IgD-negative memory B cell (primary cell): ENCODE data around the gene SELPLG. TPM values are rescaled to one million over a fixed set of nuclear protein-coding genes. Genes with fewer than 3 reads are reported as not detected.

ENCODE experiments used
- H3K27ac Mint-ChIP-seq, 3 donors: one replicate each; pipeline ENCODE4 v1.8.0; 2020 to 2022; ENCODE audit warnings: mild to moderate bottlenecking in 3 of 3, mixed read lengths in 3 of 3, moderate library complexity in 1 of 3
- H3K27me3 Mint-ChIP-seq: one replicate; pipeline ENCODE4 v1.8.0; 2021; ENCODE audit warnings: mixed read lengths
- H3K36me3 Mint-ChIP-seq: one replicate; pipeline ENCODE4 v1.8.0; 2020; ENCODE audit warnings: mild to moderate bottlenecking, mixed read lengths
- H3K4me1 Mint-ChIP-seq, 3 donors: one replicate each; pipeline ENCODE4 v1.8.0; 2020 to 2022; ENCODE audit warnings: mixed read lengths in 3 of 3, mild to moderate bottlenecking in 1 of 3
- H3K4me3 Mint-ChIP-seq, 4 donors: one replicate each; pipeline ENCODE4 v1.8.0; 2020 to 2022; ENCODE audit warnings: mild to moderate bottlenecking in 4 of 4, mixed read lengths in 4 of 4, moderate library complexity in 3 of 4
- H3K9me3 Mint-ChIP-seq, 3 donors: one replicate each; pipeline ENCODE4 v1.8.0; 2020 to 2021; ENCODE audit warnings: mixed read lengths in 3 of 3, mild to moderate bottlenecking in 1 of 3
- polyA plus RNA-seq: library from polyadenylated mRNA; unstranded; fragments of 300-500 nt; fragmentation: Illumina TruSeq; gene quantifications from one replicate; pipeline ENCODE4 v1.2.3, GENCODE V29; 2021

SELPLG gene
- polyA plus RNA-seq, 1 donor from 2014 or later, result 37.0 TPM

DNA sequence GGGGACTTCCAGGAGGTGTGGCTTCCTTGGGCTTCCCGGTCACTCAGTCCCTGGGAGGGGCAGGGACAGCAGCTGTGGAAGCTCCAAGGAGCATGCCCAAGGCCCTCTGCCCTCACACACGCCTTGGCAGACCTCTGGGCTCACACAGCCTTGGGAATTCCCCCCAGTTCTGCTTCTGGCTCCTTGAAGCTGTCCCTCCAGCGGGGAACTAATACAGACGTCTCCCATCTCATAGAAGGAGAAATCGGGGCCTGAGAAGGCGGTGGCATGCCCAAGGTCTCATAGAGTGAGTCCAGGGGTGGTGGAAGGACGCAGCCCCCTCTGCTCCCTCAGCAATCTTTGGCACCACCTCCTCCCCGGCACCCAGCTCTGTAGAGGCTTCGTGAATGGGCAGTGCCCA lies 20.1 kb downstream of the SELPLG start:
- Mint-ChIP-seq H3K27me3 (peaks cover 5% of the 10 kb centered on the region), H3K4me1 (peaks cover 23 to 39% (median 30%) of the 10 kb centered on the region in 3 donors), H3K36me3 (peaks cover 1% of the 10 kb centered on the region), H3K4me3 (no peak overlapping the region), H3K27ac (peak overlapping the region in 1 of 3 donors; percentile 30), H3K9me3 (peaks cover 0 to 7% (median 4%) of the 10 kb centered on the region in 3 donors)

GRCh38 chr12:108612788-108613282 lies 20.9 kb downstream of the SELPLG start:
- peaks cover 1% of the 10 kb centered on the region for H3K36me3 Mint-ChIP-seq
- H3K4me3 Mint-ChIP-seq, result peak overlapping the region in 1 of 4 donors; percentile 55
- H3K27ac Mint-ChIP-seq, result peak overlapping the region in 1 of 3 donors; percentile 30
- peaks cover 16 to 33% (median 25%) of the 10 kb centered on the region in 3 donors for H3K4me1 Mint-ChIP-seq
- H3K9me3 Mint-ChIP-seq, result peaks cover 0 to 7% (median 4%) of the 10 kb centered on the region in 3 donors
- peaks cover 3% of the 10 kb centered on the region for H3K27me3 Mint-ChIP-seq

DNA sequence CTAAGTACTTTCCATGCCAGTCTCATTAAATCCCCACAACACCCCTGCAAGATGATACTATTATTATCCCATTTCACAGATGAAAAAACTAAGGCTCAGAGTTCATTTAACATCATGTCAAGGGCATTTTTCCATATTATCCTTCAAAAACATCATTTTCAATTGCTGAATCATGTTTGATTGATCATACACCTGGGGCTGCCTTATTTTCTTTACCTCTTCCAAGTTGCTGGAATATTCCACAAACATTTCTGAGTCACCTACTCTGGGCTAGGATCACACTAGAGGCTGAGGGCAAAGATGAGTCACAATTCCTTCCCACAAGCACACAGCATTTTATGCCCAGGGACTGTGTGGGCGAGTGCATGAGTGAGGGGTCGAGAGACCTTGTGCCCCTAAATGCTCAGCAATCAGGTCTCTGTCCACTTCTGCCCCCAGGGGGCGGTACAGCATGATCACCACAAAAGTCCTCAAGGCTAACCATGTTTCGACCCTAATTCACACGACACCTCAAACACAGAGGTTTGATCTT lies 21.7 kb downstream of the SELPLG start:
- H3K9me3 Mint-ChIP-seq, result peaks cover 0 to 7% (median 4%) of the 10 kb centered on the region in 3 donors
- peaks cover 1% of the 10 kb centered on the region for H3K36me3 Mint-ChIP-seq
- peaks cover 4% of the 10 kb centered on the region for H3K27me3 Mint-ChIP-seq
- H3K4me1 Mint-ChIP-seq, result peaks cover 8 to 25% (median 17%) of the 10 kb centered on the region in 3 donors
- H3K27ac Mint-ChIP-seq, result peak overlapping the region in 1 of 3 donors; percentile 31
- peak overlapping the region in 1 of 4 donors; percentile 23 for H3K4me3 Mint-ChIP-seq

DNA sequence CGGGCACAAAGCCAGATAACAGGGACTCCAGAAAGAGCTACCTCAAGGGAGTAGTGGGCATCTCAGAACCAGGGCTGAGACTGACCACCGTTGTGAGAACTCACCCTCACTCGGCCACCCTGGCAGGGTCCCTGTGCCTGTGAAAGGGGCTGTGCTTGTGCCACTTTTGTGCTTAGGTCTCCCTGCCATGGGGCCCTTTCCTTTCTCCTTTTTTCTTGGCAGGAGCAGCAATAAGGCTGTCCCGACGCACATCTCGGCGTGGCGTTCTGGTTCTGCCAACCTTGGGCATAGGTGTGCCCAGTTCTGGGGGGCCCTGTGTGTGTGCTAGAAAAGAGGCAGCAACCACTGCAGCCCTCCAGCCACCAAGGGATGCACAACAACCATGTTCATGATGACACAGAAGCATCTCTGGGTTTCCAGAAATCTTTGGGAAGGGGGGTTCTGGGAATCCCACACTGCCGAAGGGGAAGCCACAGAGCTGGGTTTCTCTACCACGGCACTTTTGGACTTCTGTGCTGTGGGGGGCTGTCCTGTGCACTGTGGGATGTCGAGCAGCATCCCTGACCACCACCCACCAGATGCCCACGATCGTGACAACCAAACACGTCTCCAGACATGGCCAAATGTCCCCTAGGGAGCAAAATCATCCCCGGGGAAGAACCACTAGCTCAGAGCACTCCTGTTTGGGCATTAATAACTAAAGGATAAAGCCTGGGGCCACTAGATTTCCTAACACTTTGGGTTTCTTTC lies 22.7 kb downstream of the SELPLG start:
- Mint-ChIP-seq H3K36me3 (no peaks in the 10 kb centered on the region), H3K27me3 (peaks cover 4% of the 10 kb centered on the region), H3K9me3 (peaks cover 0 to 4% (median under 1%) of the 10 kb centered on the region in 3 donors), H3K27ac (no peak overlapping the region), H3K4me3 (no peak overlapping the region), H3K4me1 (peaks cover 4 to 18% (median 11%) of the 10 kb centered on the region in 3 donors)

GRCh38 chr12:108610336-108610815 lies 23.3 kb downstream of the SELPLG start:
- H3K36me3 Mint-ChIP-seq, result no peaks in the 10 kb centered on the region
- peaks cover 4% of the 10 kb centered on the region for H3K27me3 Mint-ChIP-seq
- no peak overlapping the region for H3K4me3 Mint-ChIP-seq
- no peaks in the 10 kb centered on the region for H3K9me3 Mint-ChIP-seq
- peaks cover 4 to 18% (median 11%) of the 10 kb centered on the region in 3 donors for H3K4me1 Mint-ChIP-seq
- H3K27ac Mint-ChIP-seq, result no peak overlapping the region

- H3K27ac Mint-ChIP-seq, result no peak overlapping the region
- H3K36me3 Mint-ChIP-seq, result no peaks in the 10 kb centered on the region
Measured at GRCh38 chr12:108609537-108610335, 24.0 kb downstream of the SELPLG start.

DNA sequence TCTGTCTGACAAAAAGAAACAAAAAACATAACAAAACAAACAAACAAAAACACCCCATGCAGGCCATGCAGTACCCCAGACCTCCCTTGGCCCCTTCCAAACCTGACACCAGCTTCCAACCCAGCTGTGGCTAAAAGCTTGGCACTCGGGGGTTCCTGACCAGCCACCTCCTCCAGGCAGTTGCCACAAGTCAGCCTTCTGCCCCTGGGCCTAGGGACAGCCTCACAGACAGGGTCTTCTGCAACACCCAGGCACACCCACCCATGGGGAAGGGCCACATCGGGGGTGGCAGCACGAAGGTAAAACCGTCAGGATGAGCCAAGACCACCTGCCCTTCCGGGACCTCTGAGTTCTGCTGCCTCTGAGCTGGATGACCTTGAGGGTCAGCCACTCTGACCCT lies 25.1 kb downstream of the SELPLG start:
- no peak overlapping the region for H3K4me3 Mint-ChIP-seq
- H3K36me3 Mint-ChIP-seq, result peaks cover 2% of the 10 kb centered on the region
- H3K9me3 Mint-ChIP-seq, result no peaks in the 10 kb centered on the region
- peak overlapping the region in 1 of 3 donors; percentile 76 for H3K27ac Mint-ChIP-seq
- H3K4me1 Mint-ChIP-seq, result peaks cover 9 to 11% (median 11%) of the 10 kb centered on the region in 3 donors
- H3K27me3 Mint-ChIP-seq, result peaks cover 4% of the 10 kb centered on the region

More at GRCh38 chr12:108609537-108610335, 24.0 kb downstream of the SELPLG start:
- no peaks in the 10 kb centered on the region for H3K9me3 Mint-ChIP-seq
- peaks cover 4 to 14% (median 11%) of the 10 kb centered on the region in 3 donors for H3K4me1 Mint-ChIP-seq
- peaks cover 4% of the 10 kb centered on the region for H3K27me3 Mint-ChIP-seq
- no peak overlapping the region for H3K4me3 Mint-ChIP-seq

- H3K4me1 Mint-ChIP-seq, result peaks cover 6 to 9% (median 9%) of the 10 kb centered on the region in 3 donors
- peaks cover 2% of the 10 kb centered on the region for H3K36me3 Mint-ChIP-seq
- peaks cover 4% of the 10 kb centered on the region for H3K27me3 Mint-ChIP-seq
- peak overlapping the region in 1 of 3 donors; percentile 76 for H3K27ac Mint-ChIP-seq
- H3K9me3 Mint-ChIP-seq, result no peaks in the 10 kb centered on the region
- H3K4me3 Mint-ChIP-seq, result no peak overlapping the region
Measured at GRCh38 chr12:108607981-108608600, 25.6 kb downstream of the SELPLG start.

DNA sequence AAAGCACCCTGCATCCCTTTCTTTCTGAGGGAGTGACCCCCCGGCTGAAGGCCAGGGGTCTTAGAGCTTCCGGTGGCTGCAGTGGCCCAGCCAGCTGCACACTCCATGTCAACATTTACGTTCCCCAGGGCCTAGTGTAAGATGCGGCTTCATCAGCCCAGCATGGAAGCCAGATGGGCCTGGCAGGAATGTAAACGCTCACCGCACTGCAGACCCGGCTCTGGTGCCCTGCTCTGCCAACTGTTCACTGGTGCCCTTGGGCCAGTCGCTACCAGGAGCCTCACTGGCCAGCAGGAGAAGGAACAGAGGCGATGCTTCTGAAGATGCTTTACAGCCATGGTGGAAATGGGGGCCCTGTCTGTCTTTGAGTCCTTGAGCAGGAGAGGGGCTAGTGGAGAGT lies 27.2 kb downstream of the SELPLG start:
- Mint-ChIP-seq H3K36me3 (peaks cover 2% of the 10 kb centered on the region), H3K27me3 (peaks cover 4% of the 10 kb centered on the region), H3K4me3 (no peak overlapping the region), H3K27ac (no peak overlapping the region), H3K9me3 (no peaks in the 10 kb centered on the region), H3K4me1 (peaks cover 0 to 5% (median under 1%) of the 10 kb centered on the region in 3 donors)

DNA sequence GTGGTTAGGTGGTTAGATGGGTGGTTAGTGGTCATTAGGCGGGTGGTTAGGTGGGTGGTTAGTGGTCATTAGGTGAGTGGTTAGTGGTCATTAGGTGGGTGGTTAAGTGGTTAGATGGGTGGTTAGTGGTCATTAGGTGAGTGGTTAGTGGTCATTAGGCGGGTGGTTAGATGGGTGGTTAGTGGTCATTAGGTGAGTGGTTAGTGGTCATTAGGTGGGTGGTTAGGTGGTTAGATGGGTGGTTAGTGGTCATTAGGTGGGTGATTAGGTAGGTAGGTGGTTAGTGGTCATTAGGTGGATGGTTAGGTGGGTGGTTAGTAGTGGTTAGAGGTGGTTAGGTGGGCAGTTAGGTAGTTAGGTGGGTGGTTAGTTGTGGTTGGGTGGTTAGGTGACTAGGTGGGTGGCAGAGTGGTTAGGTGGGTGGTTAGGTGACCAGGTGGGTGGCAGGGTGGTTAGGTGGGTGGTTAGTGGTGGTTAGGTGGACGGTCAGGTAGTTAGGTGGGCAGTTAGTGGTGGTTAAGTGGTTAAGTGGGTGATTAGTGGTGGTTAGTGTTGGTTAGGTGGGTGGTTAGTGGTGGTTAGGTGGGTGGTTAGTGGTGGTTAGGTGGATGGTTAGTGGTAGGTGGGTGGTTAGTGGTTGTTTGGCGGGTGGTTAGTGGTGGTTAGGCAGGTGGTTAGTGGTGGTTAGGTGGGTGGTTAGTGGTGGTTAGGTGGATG lies 27.8 kb downstream of the SELPLG start:
- peaks cover 2% of the 10 kb centered on the region for H3K36me3 Mint-ChIP-seq
- H3K9me3 Mint-ChIP-seq, result no peaks in the 10 kb centered on the region
- H3K4me1 Mint-ChIP-seq, result peaks cover 0 to 5% (median 0%) of the 10 kb centered on the region in 3 donors
- H3K27me3 Mint-ChIP-seq, result peaks cover 4% of the 10 kb centered on the region
- H3K27ac Mint-ChIP-seq, result no peak overlapping the region
- no peak overlapping the region for H3K4me3 Mint-ChIP-seq

- Mint-ChIP-seq H3K27me3 (peaks cover 4% of the 10 kb centered on the region), H3K36me3 (peaks cover 2% of the 10 kb centered on the region), H3K27ac (peak overlapping the region in 1 of 3 donors; percentile 76), H3K9me3 (no peaks in the 10 kb centered on the region), H3K4me3 (no peak overlapping the region), H3K4me1 (peaks cover 0 to 5% (median 0%) of the 10 kb centered on the region in 3 donors)
Measured at GRCh38 chr12:108605000-108605689, 28.5 kb downstream of the SELPLG start.

- Mint-ChIP-seq H3K9me3 (no peaks in the 10 kb centered on the region), H3K36me3 (peaks cover 2% of the 10 kb centered on the region), H3K4me1 (peaks cover 0 to 5% (median 0%) of the 10 kb centered on the region in 3 donors), H3K27me3 (peaks cover 3% of the 10 kb centered on the region), H3K4me3 (no peak overlapping the region), H3K27ac (peak overlapping the region in 1 of 3 donors; percentile 76)
Measured at GRCh38 chr12:108604208-108604941, 29.3 kb downstream of the SELPLG start.

- peaks cover 1% of the 10 kb centered on the region for H3K27me3 Mint-ChIP-seq
- H3K4me1 Mint-ChIP-seq, result peaks cover 0 to 5% (median 0%) of the 10 kb centered on the region in 3 donors
- peak overlapping the region in 1 of 3 donors; percentile 76 for H3K27ac Mint-ChIP-seq
- H3K4me3 Mint-ChIP-seq, result no peak overlapping the region
- no peaks in the 10 kb centered on the region for H3K9me3 Mint-ChIP-seq
- H3K36me3 Mint-ChIP-seq, result peaks cover 2% of the 10 kb centered on the region
Measured at GRCh38 chr12:108603743-108604142, 30.0 kb downstream of the SELPLG start.
